ENCODE measurements around the gene PRRG3. TPM values are rescaled to one million over a fixed set of nuclear protein-coding genes. Genes with fewer than 3 reads are reported as not detected.

The PRRG3 gene
- total RNA-seq, 1 donor from 2014 or later: 0.18 TPM

DNA sequence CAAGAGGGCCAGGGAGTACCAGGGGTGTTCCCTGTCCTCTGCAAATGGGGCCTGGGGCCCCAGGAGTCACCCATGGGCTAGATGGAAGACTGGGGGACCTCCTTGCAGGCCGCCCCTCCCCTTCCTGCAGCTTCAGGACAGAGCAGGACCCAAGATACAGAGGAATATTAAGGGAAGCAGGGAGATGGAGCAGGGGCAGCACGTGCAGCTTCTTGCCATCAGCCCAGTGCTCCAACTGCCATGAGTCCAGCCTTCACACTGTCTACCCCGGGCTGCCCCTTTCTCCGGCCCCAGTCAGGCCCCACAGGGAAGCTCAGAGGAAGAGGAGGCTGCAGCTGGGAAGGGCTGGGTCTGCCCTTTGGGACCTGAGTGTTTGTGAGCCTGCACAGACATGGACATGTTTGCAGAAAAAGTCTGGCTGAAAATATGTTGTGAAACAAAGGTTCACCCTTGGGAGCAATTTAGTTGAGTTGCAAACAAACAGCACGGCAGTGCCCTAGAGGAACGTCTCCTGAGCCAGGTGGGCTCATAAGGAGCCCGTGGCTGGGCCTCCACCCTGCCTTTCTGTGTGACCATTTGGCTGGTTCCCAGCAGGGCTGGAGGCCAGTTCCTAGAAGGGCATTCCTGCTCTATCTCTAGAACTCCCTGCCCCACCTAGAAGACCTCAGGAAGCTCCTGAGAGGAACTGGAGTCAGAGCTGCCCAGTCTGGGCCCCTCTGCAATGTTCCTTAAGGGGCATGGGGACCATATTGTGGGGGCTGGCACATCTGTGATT is 29.5 kb downstream of the PRRG3 start:
- Histone ChIP-seq H3K27ac (ENCODE audit: low read depth, low read length) (no peak overlapping the region), H3K4me3 (ENCODE audit: insufficient read depth, low read depth, low read length) (no peak overlapping the region), H2AFZ (ENCODE audit: low read depth, low read length) (no peak overlapping the region), H3K9ac (ENCODE audit: low read length) (no peak overlapping the region), H3K79me2 (ENCODE audit: insufficient read depth, low read length) (no peaks in the 10 kb centered on the region), H3K4me1 (ENCODE audit: insufficient read depth, low read length) (no peaks in the 10 kb centered on the region), H3K27me3 (ENCODE audit: insufficient read depth, low read length) (no peaks in the 10 kb centered on the region), H3K9me3 (ENCODE audit: insufficient read depth, low read depth, low read length) (no peaks in the 10 kb centered on the region), H4K20me1 (ENCODE audit: insufficient read depth, low read length) (no peaks in the 10 kb centered on the region), H3K36me3 (ENCODE audit: insufficient read depth, low read length) (no peaks in the 10 kb centered on the region), H3K4me2 (ENCODE audit: low read length) (no peak overlapping the region)
- no peak for FAIRE-seq
- no peak for DNase-seq (ENCODE audit: low read depth)
- no peak overlapping the region for H3K27ac Mint-ChIP-seq (ENCODE audit: unreplicated experiment)
- no peak for TF ChIP-seq EZH2 (IDR thresholded peaks at IDR 0.05; ENCODE audit: insufficient read depth, low read length)
- TF ChIP-seq, protein P1, sequence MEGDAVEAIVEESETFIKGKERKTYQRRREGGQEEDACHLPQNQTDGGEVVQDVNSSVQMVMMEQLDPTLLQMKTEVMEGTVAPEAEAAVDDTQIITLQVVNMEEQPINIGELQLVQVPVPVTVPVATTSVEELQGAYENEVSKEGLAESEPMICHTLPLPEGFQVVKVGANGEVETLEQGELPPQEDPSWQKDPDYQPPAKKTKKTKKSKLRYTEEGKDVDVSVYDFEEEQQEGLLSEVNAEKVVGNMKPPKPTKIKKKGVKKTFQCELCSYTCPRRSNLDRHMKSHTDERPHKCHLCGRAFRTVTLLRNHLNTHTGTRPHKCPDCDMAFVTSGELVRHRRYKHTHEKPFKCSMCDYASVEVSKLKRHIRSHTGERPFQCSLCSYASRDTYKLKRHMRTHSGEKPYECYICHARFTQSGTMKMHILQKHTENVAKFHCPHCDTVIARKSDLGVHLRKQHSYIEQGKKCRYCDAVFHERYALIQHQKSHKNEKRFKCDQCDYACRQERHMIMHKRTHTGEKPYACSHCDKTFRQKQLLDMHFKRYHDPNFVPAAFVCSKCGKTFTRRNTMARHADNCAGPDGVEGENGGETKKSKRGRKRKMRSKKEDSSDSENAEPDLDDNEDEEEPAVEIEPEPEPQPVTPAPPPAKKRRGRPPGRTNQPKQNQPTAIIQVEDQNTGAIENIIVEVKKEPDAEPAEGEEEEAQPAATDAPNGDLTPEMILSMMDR (IDR thresholded peaks at IDR 0.05; ENCODE audit: insufficient read depth, low read depth, low read length): no peak
- H3K36me3 Mint-ChIP-seq (ENCODE audit: low read depth, unreplicated experiment): no peaks in the 10 kb centered on the region
- no peak overlapping the region for H3K4me3 Mint-ChIP-seq (ENCODE audit: unreplicated experiment)
- H3K9me3 Mint-ChIP-seq (ENCODE audit: unreplicated experiment): no peaks in the 10 kb centered on the region
- H3K27me3 Mint-ChIP-seq (ENCODE audit: low read depth, unreplicated experiment): peaks cover 4% of the 10 kb centered on the region
- H3K4me1 Mint-ChIP-seq (ENCODE audit: low read depth, unreplicated experiment): no peaks in the 10 kb centered on the region

DNA sequence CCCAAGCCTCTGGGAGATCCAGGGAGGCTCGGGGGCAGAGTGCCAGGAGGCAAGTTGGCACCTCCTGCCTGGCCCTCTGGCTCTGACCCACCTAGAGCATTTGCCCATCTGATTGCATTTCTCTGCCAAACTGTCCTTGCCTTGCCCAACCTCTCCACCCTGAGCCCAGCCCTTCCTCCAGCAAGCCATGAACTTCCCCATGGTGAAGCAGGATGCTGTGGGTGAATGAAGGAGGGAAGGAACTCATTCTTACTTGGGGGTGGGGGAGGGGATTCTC is 30.0 kb downstream of the PRRG3 start:
- no peaks in the 10 kb centered on the region for H3K27me3 ChIP-seq (ENCODE audit: insufficient read depth, low read length)
- TF ChIP-seq, protein P1 (IDR thresholded peaks at IDR 0.05; ENCODE audit: insufficient read depth, low read depth, low read length): no peak
- no peak for TF ChIP-seq EZH2 (IDR thresholded peaks at IDR 0.05; ENCODE audit: insufficient read depth, low read length)
- no peak overlapping the region for H3K4me3 Mint-ChIP-seq (ENCODE audit: unreplicated experiment)
- H3K9me3 ChIP-seq (ENCODE audit: insufficient read depth, low read depth, low read length): no peaks in the 10 kb centered on the region
- no peaks in the 10 kb centered on the region for H3K9me3 Mint-ChIP-seq (ENCODE audit: unreplicated experiment)
- H3K36me3 ChIP-seq (ENCODE audit: insufficient read depth, low read length): no peaks in the 10 kb centered on the region
- H3K4me1 Mint-ChIP-seq (ENCODE audit: low read depth, unreplicated experiment): no peaks in the 10 kb centered on the region
- no peak overlapping the region for H3K9ac ChIP-seq (ENCODE audit: low read length)
- no peaks in the 10 kb centered on the region for H3K4me1 ChIP-seq (ENCODE audit: insufficient read depth, low read length)
- no peak overlapping the region for H3K27ac ChIP-seq (ENCODE audit: low read depth, low read length)
- H2AFZ ChIP-seq (ENCODE audit: low read depth, low read length): no peak overlapping the region
- no peaks in the 10 kb centered on the region for H3K79me2 ChIP-seq (ENCODE audit: insufficient read depth, low read length)
- FAIRE-seq (no peak), DNase-seq (ENCODE audit: low read depth) (no peak)
- no peaks in the 10 kb centered on the region for H3K36me3 Mint-ChIP-seq (ENCODE audit: low read depth, unreplicated experiment)
- H3K27ac Mint-ChIP-seq (ENCODE audit: unreplicated experiment): no peak overlapping the region
- no peaks in the 10 kb centered on the region for H4K20me1 ChIP-seq (ENCODE audit: insufficient read depth, low read length)
- peaks cover 4% of the 10 kb centered on the region for H3K27me3 Mint-ChIP-seq (ENCODE audit: low read depth, unreplicated experiment)
- H3K4me2 ChIP-seq (ENCODE audit: low read length): no peak overlapping the region
- H3K4me3 ChIP-seq (ENCODE audit: insufficient read depth, low read depth, low read length): no peak overlapping the region

DNA sequence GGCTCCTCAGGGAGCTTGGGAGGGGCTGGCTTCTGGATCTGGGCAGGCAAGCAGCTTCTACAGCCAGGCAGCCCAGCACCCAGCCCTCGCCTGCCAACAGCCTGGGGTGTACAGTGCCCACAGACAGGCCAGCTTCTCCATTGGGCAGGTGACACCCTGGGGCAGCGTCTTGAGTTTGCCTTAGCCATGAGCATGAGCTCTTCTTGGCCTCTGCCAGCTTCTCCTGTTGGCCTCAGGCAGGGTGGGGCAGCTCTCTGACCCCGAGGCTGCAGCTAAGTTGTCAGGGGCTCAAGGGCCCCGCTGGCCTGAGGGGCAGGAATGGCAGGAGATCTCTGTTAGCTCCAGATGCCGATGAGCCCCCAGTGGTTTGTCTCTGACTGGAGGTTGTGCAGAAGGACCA is 31.5 kb downstream of the PRRG3 start:
- H2AFZ ChIP-seq (ENCODE audit: low read depth, low read length): no peak overlapping the region
- Mint-ChIP-seq H3K27me3 (ENCODE audit: low read depth, unreplicated experiment) (peaks cover 4% of the 10 kb centered on the region), H3K4me3 (ENCODE audit: unreplicated experiment) (no peak overlapping the region), H3K36me3 (ENCODE audit: low read depth, unreplicated experiment) (no peaks in the 10 kb centered on the region), H3K27ac (ENCODE audit: unreplicated experiment) (no peak overlapping the region), H3K9me3 (ENCODE audit: unreplicated experiment) (no peaks in the 10 kb centered on the region), H3K4me1 (ENCODE audit: low read depth, unreplicated experiment) (no peaks in the 10 kb centered on the region)
- no peaks in the 10 kb centered on the region for H3K36me3 ChIP-seq (ENCODE audit: insufficient read depth, low read length)
- no peak overlapping the region for H3K4me3 ChIP-seq (ENCODE audit: insufficient read depth, low read depth, low read length)
- FAIRE-seq: no peak
- no peaks in the 10 kb centered on the region for H3K27me3 ChIP-seq (ENCODE audit: insufficient read depth, low read length)
- H3K9me3 ChIP-seq (ENCODE audit: insufficient read depth, low read depth, low read length): no peaks in the 10 kb centered on the region
- no peaks in the 10 kb centered on the region for H4K20me1 ChIP-seq (ENCODE audit: insufficient read depth, low read length)
- no peak overlapping the region for H3K4me2 ChIP-seq (ENCODE audit: low read length)
- DNase-seq (ENCODE audit: low read depth): no peak
- no peak for TF ChIP-seq EZH2 (IDR thresholded peaks at IDR 0.05; ENCODE audit: insufficient read depth, low read length)
- TF ChIP-seq, protein P1 (IDR thresholded peaks at IDR 0.05; ENCODE audit: insufficient read depth, low read depth, low read length): no peak
- H3K27ac ChIP-seq (ENCODE audit: low read depth, low read length): no peak overlapping the region
- H3K4me1 ChIP-seq (ENCODE audit: insufficient read depth, low read length): no peaks in the 10 kb centered on the region
- H3K79me2 ChIP-seq (ENCODE audit: insufficient read depth, low read length): no peaks in the 10 kb centered on the region
- H3K9ac ChIP-seq (ENCODE audit: low read length): no peak overlapping the region
